Smooth muscle cell (in vitro differentiated cells): ENCODE data around the gene SLFN12. TPM values are rescaled to one million over a fixed set of nuclear protein-coding genes. Genes with fewer than 3 reads are reported as not detected.

Experiments used
- DNase-seq: peaks from one replicate; lab custom pipeline; 2025; ENCODE audit not compliant: unreplicated experiment; lab: John Stamatoyannopoulos, UW
- H2AFZ ChIP-seq: fragments of 200-600 bp; sonication (generic); 2 replicates; pipeline ENCODE4 v1.6.0; 2016; ENCODE audit warnings: antibody characterized with exemption, low read depth, mild to moderate bottlenecking
- H3F3A ChIP-seq: fragments of 200-600 bp; sonication (generic); 2 replicates; pipeline ENCODE4 v1.6.0; 2017; ENCODE audit warnings: antibody characterized with exemption, low read depth
- H3K27ac ChIP-seq: fragments of 200-600 bp; sonication (generic); 2 replicates; pipeline ENCODE4 v1.5.1; 2016; ENCODE audit warnings: low read depth, mild to moderate bottlenecking
- H3K27me3 ChIP-seq: fragments of 200-600 bp; sonication (generic); 2 replicates; pipeline ENCODE4 v1.6.1; 2016; ENCODE audit warnings: low read depth, mild to moderate bottlenecking
- H3K36me3 ChIP-seq: fragments of 200-600 bp; sonication (generic); 2 replicates; pipeline ENCODE4 v1.5.1; 2016; ENCODE audit warnings: low read depth
- H3K4me1 ChIP-seq: fragments of 200-600 bp; sonication (generic); 2 replicates; pipeline ENCODE4 v1.5.1; 2016; ENCODE audit warnings: low read depth
- H3K4me2 ChIP-seq: fragments of 200-600 bp; sonication (generic); 2 replicates; pipeline ENCODE4 v1.6.0; 2016; ENCODE audit warnings: mild to moderate bottlenecking
- H3K4me3 ChIP-seq: fragments of 200-600 bp; sonication (generic); 2 replicates; pipeline ENCODE4 v1.5.1; 2016; ENCODE audit warnings: mild to moderate bottlenecking
- H3K79me2 ChIP-seq: fragments of 200-600 bp; sonication (generic); 2 replicates; pipeline ENCODE4 v1.6.0; 2016; ENCODE audit warnings: low read depth, mild to moderate bottlenecking
- H3K9ac ChIP-seq: fragments of 200-600 bp; sonication (generic); 2 replicates; pipeline ENCODE4 v1.6.0; 2016; ENCODE audit warnings: low read depth
- H3K9me3 ChIP-seq: fragments of 200-600 bp; sonication (generic); replicated peaks from 2 replicates; pipeline ENCODE4 v1.5.1; 2016; ENCODE audit warnings: low read depth
- H4K20me1 ChIP-seq: fragments of 200-600 bp; sonication (generic); 2 replicates; pipeline ENCODE4 v1.6.0; 2016; ENCODE audit warnings: low read depth
- WGBS: methylation state at CpG from one replicate; pipeline ENCODE4 v1.1.7; 2016; ENCODE audit warnings: low lambda C conversion rate; 5-methylcytosine and 5-hydroxymethylcytosine counted together
- polyA plus RNA-seq: library from polyadenylated mRNA; unstranded; fragments of >200 nt; fragmentation: Nextera tagmentation; extraction: Ambion mirVana; gene quantifications from 2 replicates; pipeline ENCODE4 v1.2.1, GENCODE V29; 2016
- total RNA-seq: library from RNA; depleted of rRNA; stranded (reverse); fragments of >200 nt; gene quantifications from 2 replicates; pipeline ENCODE4 v1.2.3, GENCODE V29; 2014
- TF ChIP-seq, protein P1 (sequence below): fragments of 200-600 bp; sonication (generic); IDR thresholded peaks from 2 replicates; pipeline ENCODE4 v1.5.1; 2017; ENCODE audit warnings: borderline replicate concordance, mild to moderate bottlenecking, antibody characterized with exemption; ENCODE audit not compliant: insufficient read depth, poor library complexity, severe bottlenecking

The SLFN12 gene
- total and polyA plus RNA-seq, 2 experiments from 2014 or later = 2.8 to 14.3 TPM

DNA sequence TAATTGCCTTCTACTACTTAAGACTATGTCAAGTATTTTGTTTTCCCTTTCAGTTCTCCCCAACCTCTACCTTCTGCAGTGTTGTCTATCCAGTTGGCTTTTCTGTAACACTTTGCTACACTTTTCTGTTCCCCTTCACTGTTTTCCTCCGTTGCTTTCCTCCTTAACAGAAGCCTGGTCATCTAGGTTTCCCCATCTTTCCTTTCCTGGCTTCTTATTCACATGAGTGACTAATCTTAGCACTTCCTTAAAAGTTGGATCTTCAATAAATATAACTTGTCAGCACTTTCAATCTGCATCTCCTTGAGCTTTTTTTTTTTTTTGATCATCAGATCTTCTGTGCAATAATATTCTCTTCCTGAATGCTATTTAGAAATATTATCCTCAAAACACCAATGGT, 56.1 kb downstream of the SLFN12 start:
- WGBS = 63% methylated on average over 1 of the region's 1 CpG
- Histone ChIP-seq H4K20me1 (no peaks in the 10 kb centered on the region), H2AFZ (no peak overlapping the region), H3K36me3 (no peaks in the 10 kb centered on the region), H3K4me3 (no peak overlapping the region), H3K27me3 (peaks cover 65% of the 10 kb centered on the region), H3K79me2 (no peaks in the 10 kb centered on the region), H3F3A (no peaks in the 10 kb centered on the region), H3K27ac (no peak overlapping the region), H3K9me3 (no peaks in the 10 kb centered on the region), H3K9ac (no peak overlapping the region), H3K4me2 (no peak overlapping the region), H3K4me1 (peaks cover 5% of the 10 kb centered on the region)
- TF ChIP-seq, protein P1, sequence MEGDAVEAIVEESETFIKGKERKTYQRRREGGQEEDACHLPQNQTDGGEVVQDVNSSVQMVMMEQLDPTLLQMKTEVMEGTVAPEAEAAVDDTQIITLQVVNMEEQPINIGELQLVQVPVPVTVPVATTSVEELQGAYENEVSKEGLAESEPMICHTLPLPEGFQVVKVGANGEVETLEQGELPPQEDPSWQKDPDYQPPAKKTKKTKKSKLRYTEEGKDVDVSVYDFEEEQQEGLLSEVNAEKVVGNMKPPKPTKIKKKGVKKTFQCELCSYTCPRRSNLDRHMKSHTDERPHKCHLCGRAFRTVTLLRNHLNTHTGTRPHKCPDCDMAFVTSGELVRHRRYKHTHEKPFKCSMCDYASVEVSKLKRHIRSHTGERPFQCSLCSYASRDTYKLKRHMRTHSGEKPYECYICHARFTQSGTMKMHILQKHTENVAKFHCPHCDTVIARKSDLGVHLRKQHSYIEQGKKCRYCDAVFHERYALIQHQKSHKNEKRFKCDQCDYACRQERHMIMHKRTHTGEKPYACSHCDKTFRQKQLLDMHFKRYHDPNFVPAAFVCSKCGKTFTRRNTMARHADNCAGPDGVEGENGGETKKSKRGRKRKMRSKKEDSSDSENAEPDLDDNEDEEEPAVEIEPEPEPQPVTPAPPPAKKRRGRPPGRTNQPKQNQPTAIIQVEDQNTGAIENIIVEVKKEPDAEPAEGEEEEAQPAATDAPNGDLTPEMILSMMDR = no peak
- DNase-seq = no peak

DNA sequence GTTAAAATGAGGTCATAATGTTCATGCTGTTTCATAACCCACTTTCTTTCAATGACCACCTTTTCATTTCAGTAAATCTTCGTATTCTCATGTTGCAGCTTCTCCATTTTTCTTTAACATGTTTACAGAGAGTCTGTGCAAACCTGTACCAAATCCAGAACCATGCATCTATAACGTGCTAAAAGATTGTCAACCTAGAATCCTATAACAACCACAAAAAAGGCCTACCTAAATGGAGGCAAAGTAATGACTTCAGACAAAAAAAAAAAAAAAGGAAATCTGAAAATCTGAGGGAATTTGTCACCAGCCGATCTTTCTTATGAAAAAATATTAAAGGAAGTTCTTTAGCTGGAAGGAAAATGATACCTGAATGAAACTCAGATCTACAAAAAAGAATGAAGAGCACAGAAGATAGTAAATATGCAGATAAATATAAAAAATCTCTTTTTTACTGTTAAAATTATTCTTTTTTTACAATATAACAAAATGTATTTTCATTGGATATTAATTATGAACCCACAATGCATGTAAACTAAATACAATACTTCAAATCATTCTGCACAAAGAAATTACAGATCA, 57.4 kb downstream of the SLFN12 start:
- Histone ChIP-seq H4K20me1 (no peaks in the 10 kb centered on the region), H3K27me3 (peaks cover 79% of the 10 kb centered on the region), H3F3A (no peaks in the 10 kb centered on the region), H3K4me3 (peak overlapping the region; percentile 59), H3K9ac (no peak overlapping the region), H3K27ac (no peak overlapping the region), H3K79me2 (no peaks in the 10 kb centered on the region), H2AFZ (no peak overlapping the region), H3K36me3 (no peaks in the 10 kb centered on the region), H3K4me2 (peak overlapping the region; percentile 95), H3K4me1 (peaks cover 5% of the 10 kb centered on the region), H3K9me3 (peaks cover 4% of the 10 kb centered on the region)
- 79% methylated on average over 3 of the region's 3 CpGs for whole genome bisulfite sequencing
- TF ChIP-seq, protein P1 = no peak
- DNase-seq = no peak

DNA sequence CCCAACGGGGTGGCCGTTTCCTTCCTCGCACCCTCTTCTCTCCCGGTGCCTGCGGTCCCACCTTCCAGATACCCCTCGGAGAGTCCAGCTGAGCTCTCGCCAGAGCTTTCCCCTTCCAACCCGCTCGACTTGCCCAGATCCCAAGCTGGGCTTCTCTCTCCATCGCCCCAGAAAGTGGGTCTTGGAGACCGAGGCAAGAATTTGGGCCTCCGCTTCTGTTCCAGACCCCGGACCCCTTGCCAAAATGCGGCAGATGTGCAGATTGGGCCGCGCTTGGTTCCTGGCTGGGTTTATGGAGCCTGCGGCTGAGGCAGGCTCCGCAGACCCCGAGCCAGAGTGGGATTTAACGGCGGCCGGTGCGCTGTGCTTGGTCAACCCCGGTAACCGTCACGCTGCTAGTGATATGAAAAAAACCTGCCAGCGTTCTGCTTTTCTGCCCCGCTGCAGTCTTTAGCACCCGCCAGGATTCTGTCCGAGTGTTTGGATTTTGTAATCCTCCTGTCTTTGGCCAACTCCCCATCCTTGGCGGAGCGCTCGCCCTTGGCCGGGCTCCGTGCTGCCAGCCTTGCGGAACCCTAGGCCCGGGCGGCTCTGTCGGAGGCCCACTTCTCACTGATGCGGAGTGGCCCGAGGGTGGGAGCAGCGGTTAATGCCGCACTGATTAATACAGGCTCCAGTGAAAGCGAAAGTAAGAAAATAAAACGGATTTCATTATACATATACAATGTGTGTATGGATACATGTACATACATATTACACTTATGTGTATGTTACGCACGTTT, 58.1 kb downstream of the SLFN12 start:
- TF ChIP-seq, protein P1 = no peak

DNA sequence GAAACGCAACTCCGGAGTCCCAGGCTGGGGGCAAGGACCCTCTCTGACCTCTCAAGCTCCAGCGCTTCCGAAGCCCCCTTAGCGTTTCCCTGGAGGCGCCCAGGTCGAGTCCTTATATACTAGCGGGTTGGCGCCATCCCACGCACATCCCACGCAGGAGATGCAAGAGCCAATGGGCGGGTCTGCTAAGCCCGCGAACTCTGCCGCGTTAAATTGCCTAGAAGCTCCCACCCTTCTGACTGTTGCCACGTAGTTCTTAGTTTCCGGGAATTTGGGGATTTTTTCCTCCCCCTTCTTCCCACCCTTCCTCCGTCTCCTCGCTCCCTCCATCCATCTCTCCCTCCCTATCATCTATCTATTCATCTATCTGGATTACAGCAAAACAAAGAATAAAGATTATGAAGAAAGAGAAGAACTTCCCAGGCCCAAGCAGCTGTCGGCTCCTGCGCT, 58.7 kb downstream of the SLFN12 start, which contains the start of gene SLFN11:
Gene SLFN11, minus strand, starts transcription at position 88 of the 450 bp plus-strand sequence. CDS start 9,814 bp downstream, outside the sequence.
- TF ChIP-seq, protein P1 = no peak
- H3K4me1 ChIP-seq = peaks cover 5% of the 10 kb centered on the region
- H3K79me2 ChIP-seq = no peaks in the 10 kb centered on the region
- H4K20me1 ChIP-seq = no peaks in the 10 kb centered on the region
- H3F3A ChIP-seq = no peaks in the 10 kb centered on the region
- WGBS = 2% methylated on average over 22 of the region's 22 CpGs
- peak within 1 kb of the TSS; percentile 37 for H3K9ac ChIP-seq
- H3K4me2 ChIP-seq = peak within 1 kb of the TSS; percentile 95
- H3K27me3 ChIP-seq = peaks cover 79% of the 10 kb centered on the region
- no peak for DNase-seq
- H2AFZ ChIP-seq = peak within 1 kb of the TSS; percentile 87
- no peak within 1 kb of the TSS for H3K27ac ChIP-seq
- H3K36me3 ChIP-seq = no peaks in the 10 kb centered on the region
- peaks cover 5% of the 10 kb centered on the region for H3K9me3 ChIP-seq
- peak within 1 kb of the TSS; percentile 59 for H3K4me3 ChIP-seq

More for the DNA sequence above, 58.1 kb downstream of the SLFN12 start:
- no peak for DNase-seq
- Histone ChIP-seq H3K27ac (no peak overlapping the region), H3K36me3 (no peaks in the 10 kb centered on the region), H3K4me3 (peak overlapping the region; percentile 59), H3K9me3 (peaks cover 5% of the 10 kb centered on the region), H3K27me3 (peaks cover 79% of the 10 kb centered on the region), H3K9ac (peak overlapping the region; percentile 37), H3K4me1 (peaks cover 5% of the 10 kb centered on the region), H2AFZ (peak overlapping the region; percentile 87), H4K20me1 (no peaks in the 10 kb centered on the region), H3K79me2 (no peaks in the 10 kb centered on the region), H3F3A (no peaks in the 10 kb centered on the region), H3K4me2 (peak overlapping the region; percentile 95)
- 9% methylated on average over 47 of the region's 47 CpGs for WGBS
